ENCODE measurements around the gene CIZ1. TPM values are rescaled to one million over a fixed set of nuclear protein-coding genes. Genes with fewer than 3 reads are reported as not detected.

Gene CIZ1
- total and polyA plus RNA-seq, 8 donors: 56.5 to 87.9 (median 77.4) TPM

GRCh38 chr9:128149001-128149701 lies 42.2 kb downstream of the CIZ1 start, which contains the start of gene LCN2:
Gene LCN2 (plus strand): TSS chr9:128149453. CDS start chr9:128149526, 73 bp downstream.
- no peak for TF ChIP-seq CTCF (IDR thresholded peaks at IDR 0.05)
- WGBS, 2 donors: 33 to 34% methylated on average over 9 of the region's 9 CpGs
- no peaks in the 10 kb centered on the region for H3K36me3 ChIP-seq
- intact Hi-C loops (cut with DNase I): no loop called here
- DNase-seq (peak; percentile 65 to 89 (median 76)), ATAC-seq (peak; percentile 79 to 85 (median 83)), FAIRE-seq (no peak)
- H3K4me3 ChIP-seq: peak within 1 kb of the TSS in 1 of 4 donors; percentile 12
- no peaks in the 10 kb centered on the region for H3K27me3 ChIP-seq
- H3K27ac ChIP-seq: peak within 1 kb of the TSS; percentile 60 to 87 (median 71)
- H3K9me3 ChIP-seq: no peaks in the 10 kb centered on the region
- peaks cover 11 to 18% (median 12%) of the 10 kb centered on the region in 3 donors for H3K4me1 ChIP-seq

- DNase-seq (peak in 3 of 6 donors; percentile 25 to 59 (median 40)), FAIRE-seq (no peak), ATAC-seq (peak in 1 of 4 donors; percentile 1)
- H3K27ac ChIP-seq: peak overlapping the region; percentile 60 to 87 (median 71)
- H3K4me3 ChIP-seq: no peak overlapping the region
- no peaks in the 10 kb centered on the region for H3K36me3 ChIP-seq
- TF ChIP-seq CTCF (IDR thresholded peaks at IDR 0.05): no peak
- H3K4me1 ChIP-seq: peaks cover 11 to 18% (median 12%) of the 10 kb centered on the region in 3 donors
- no peaks in the 10 kb centered on the region for H3K27me3 ChIP-seq
- H3K9me3 ChIP-seq: no peaks in the 10 kb centered on the region
- intact Hi-C loops (cut with DNase I): no loop called here
- WGBS, 2 donors: 78 to 85% methylated on average over 5 of the region's 5 CpGs
Observed at GRCh38 chr9:128148509-128149000, 42.8 kb downstream of the CIZ1 start.

- Histone ChIP-seq H3K27ac (no peak overlapping the region), H3K27me3 (no peaks in the 10 kb centered on the region), H3K9me3 (no peaks in the 10 kb centered on the region), H3K4me1 (peaks cover 11 to 18% (median 12%) of the 10 kb centered on the region in 3 donors), H3K4me3 (no peak overlapping the region), H3K36me3 (no peaks in the 10 kb centered on the region)
- TF ChIP-seq CTCF (IDR thresholded peaks at IDR 0.05): no peak
- WGBS, 2 donors: 90 to 93% methylated on average over 8 of the region's 8 CpGs
- ATAC-seq: no peak
- DNase-seq: peak in 3 of 6 donors; percentile 16 to 43 (median 38)
- FAIRE-seq: no peak
- intact Hi-C loops (cut with DNase I): no loop called here
Observed at GRCh38 chr9:128146591-128147120, 44.7 kb downstream of the CIZ1 start.

DNA sequence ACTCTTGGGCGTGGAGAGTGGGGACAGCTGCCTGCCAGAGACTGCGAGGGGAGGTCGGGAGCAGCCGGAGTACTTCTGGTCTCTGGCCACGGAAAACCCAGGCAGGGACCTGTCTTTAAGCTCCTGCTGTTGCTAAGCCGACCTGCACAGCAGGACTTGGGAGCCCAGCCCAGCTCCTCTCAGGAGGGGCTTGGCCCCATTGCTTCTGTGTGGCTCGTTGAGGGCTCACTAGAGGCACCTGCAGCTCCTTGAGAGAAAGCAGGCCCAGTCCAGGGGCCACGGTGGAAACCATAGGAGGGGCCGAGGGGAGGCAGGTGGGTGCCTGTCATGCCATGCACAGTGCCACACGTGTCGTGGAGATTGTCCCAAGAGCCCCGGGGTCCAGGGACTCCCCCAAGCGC lies 45.4 kb downstream of the CIZ1 start:
- DNase-seq (peak in 3 of 6 donors; percentile 21 to 48 (median 36)), FAIRE-seq (no peak), ATAC-seq (no peak)
- no peaks in the 10 kb centered on the region for H3K27me3 ChIP-seq
- H3K27ac ChIP-seq: no peak overlapping the region
- WGBS, 2 donors: 78 to 83% methylated on average over 13 of the region's 13 CpGs
- H3K9me3 ChIP-seq: no peaks in the 10 kb centered on the region
- no peak for TF ChIP-seq CTCF (IDR thresholded peaks at IDR 0.05)
- no peak overlapping the region for H3K4me3 ChIP-seq
- intact Hi-C loops (cut with DNase I): no loop called here
- peaks cover 11 to 18% (median 12%) of the 10 kb centered on the region in 3 donors for H3K4me1 ChIP-seq
- no peaks in the 10 kb centered on the region for H3K36me3 ChIP-seq

Data from pancreas (tissue), 10 donors.